GM19193 (cell line): Measurements from ENCODE around the gene AFDN.

Source experiments
- POLR2A ChIP-seq: IDR thresholded peaks from 4 replicates; pipeline ENCODE4 v1.6.1; 2011; ENCODE audit not compliant: insufficient read depth, insufficient read length; ENCODE audit errors: extremely low read depth

Gene AFDN

GRCh38 chr6:167793421-167793820 lies 33.3 kb upstream of the AFDN start:
- no peak for TF ChIP-seq POLR2A

DNA sequence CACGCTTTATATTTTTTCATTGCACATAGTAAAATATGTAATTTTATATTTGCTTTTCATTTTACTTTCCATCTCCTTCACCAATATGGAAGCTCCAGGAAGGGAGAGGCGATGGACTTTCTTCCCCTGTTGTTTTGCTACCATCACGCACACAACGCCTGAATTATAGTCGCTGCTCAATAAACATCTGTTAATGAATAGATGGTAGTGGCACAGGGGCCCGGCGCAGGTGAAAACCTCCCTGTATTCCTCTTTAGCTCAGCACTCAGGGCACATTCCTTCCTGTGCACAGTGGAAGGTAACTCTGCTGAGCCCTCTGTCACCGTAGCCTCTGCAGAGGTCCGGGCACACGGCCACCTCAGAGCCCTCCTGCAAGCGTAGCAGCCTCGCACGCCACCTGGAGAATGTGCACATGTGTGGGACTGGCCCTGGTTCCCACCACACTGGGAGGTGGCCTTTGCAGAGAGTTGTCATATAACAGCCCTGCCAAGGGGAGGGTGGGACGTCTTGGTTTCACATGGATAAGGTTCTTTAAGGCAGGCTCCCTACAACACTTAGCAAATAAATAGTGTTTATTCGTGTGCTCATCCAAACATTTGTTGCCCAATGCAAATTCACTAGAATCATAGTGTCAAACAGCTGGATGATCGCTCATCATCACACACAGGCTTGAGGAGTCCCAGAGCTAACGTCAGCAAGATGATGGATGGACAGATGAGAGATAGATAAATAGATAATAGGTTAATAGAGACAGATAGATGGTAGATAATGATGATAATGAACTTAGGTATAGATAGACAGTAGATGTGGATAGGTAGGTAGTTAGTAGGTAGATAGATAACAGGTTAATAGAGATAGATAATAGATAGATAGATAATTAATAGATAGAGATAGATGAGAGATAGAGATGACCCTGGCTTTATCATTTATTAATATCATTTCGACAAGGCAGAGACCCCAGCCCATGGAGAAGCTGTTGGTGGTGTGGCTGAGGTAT lies 32.3 kb upstream of the AFDN start:
- TF ChIP-seq POLR2A, result no peak

DNA sequence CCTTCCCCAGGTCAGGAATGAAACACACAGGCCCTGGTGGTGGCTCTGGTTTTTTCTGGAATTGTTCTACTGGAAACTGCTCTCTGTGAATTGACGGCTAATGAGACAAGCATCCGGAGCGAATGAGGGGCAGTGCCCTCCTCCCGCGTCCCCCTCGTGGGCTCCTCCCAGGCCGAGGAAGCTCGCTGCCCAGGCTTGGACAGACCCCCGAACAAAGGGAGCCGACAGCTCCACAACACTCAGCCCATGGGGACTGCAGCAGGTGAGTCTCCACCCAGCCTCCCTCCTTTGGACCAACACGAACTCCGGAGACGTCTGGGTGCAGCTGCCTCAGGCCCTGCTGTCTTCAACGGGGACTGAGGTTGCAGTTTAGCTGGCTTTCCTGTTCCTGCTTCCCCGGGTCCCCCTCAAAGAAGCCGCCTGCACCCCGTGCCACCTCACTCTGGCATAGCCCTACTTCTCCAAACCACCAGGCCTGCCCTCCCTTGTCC lies 31.3 kb upstream of the AFDN start:
- TF ChIP-seq POLR2A, result no peak

DNA sequence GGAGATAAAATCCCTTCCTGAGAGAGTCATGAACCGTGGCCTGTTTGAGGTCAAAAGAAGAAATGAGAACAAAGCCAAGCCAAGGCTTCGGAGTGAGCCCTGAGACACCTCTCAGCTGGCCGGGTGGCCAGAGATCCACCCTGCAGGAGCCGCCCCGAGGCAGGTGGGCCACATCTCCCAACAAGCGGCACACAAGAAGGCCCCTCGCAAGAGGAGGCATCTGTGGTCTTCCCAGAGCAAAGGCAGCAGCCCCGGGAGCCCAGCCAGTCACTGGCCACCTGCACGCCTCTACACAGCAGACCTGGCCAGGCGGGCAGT lies 30.9 kb upstream of the AFDN start:
- no peak for TF ChIP-seq POLR2A

- TF ChIP-seq POLR2A, result no peak
These were observed 30.3 kb upstream of the AFDN start for GRCh38 chr6:167796192-167796981.

DNA sequence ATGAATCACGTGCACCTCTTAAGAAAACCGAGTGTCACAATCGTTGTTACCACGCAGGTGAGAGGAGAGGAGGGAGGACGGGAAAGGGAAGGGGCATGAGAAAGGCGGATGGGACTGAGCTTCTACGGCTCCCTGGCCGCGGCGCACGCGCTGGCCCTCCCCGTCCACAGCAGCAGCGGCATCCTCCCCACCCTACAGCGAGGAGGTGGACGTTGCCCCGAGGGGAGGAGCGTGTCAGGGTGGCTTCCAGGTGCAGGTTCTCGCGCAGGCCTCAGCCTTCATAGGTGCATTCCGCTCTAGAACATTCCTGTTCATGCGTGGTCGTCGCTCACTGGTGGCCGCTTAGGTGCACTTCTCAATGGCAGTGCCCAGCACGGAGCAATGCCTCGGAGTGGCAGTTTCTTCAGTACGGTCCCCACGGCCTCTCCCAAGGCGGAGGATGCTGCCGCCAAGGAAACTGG lies 29.7 kb upstream of the AFDN start:
- no peak for TF ChIP-seq POLR2A

- no peak for TF ChIP-seq POLR2A
These were observed 29.0 kb upstream of the AFDN start for GRCh38 chr6:167797476-167798265.

DNA sequence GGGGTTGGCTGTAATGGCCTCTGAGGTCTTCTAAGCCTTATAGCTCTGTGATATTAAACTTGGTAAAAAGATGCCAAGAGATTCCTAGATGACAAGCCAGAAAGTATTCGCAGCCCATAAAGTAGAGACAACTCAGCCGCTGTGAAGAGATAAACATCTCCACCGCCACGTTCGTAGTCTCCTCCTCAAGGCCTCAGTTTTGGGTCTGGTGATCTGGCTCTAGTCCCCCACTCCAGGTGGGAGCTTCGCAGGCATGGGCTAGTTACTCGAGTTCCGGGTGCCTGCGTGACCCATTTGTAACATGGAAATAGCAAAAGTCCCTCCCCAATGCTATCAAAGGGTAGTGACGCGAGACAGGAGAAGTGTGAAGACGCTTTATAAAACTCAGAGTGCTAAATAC lies 28.3 kb upstream of the AFDN start:
- TF ChIP-seq POLR2A, result no peak

- TF ChIP-seq POLR2A, result no peak
These were observed 27.5 kb upstream of the AFDN start for GRCh38 chr6:167799033-167799821.

- TF ChIP-seq POLR2A, result no peak
These were observed 26.2 kb upstream of the AFDN start for GRCh38 chr6:167800549-167800948.

DNA sequence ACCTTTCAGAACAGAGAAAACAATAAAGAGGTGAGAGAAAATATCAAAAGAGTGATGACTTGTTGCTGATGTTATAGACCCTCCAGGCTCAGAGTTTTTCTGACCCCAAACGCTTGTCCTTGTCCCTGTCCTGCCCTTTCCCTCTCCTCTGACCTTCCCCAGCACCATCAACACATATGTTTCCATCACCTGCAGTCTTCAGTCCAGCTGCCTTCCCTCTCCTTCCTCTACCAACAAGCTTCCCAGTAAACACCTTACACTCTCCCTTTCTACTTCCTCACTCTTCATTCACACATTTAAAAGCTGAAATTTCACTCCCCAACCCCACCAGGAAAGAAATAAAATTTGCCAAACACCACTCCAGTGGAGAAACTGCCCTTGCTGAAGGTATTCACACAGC lies 25.4 kb upstream of the AFDN start:
- TF ChIP-seq POLR2A, result no peak

GRCh38 chr6:167802339-167802738 lies 24.4 kb upstream of the AFDN start:
- TF ChIP-seq POLR2A, result no peak

GRCh38 chr6:167803816-167804215 lies 22.9 kb upstream of the AFDN start:
- TF ChIP-seq POLR2A, result no peak
